Mesenchymal stem cell (in vitro differentiated cells and primary cell): Measurements from ENCODE around the gene BTBD17.

Experiments used
- DNase-seq: peaks from one replicate; pipeline ENCODE4 v3.0.0-alpha.2; 2013
- H2AFZ ChIP-seq: one replicate; pipeline ENCODE4 v1.6.1; 2013; ENCODE audit warnings: low read depth, mild to moderate bottlenecking, control low read depth, inconsistent platforms, low read length, moderate library complexity
- H2AK5ac ChIP-seq: 2 replicates; pipeline ENCODE4 v1.6.1; 2013; ENCODE audit warnings: low read length, moderate library complexity, mild to moderate bottlenecking, inconsistent platforms; ENCODE audit not compliant: severe bottlenecking
- H2BK120ac ChIP-seq: one replicate; pipeline ENCODE4 v1.6.1; 2013; ENCODE audit warnings: low read depth, mild to moderate bottlenecking, inconsistent platforms, low read length, moderate library complexity
- H2BK12ac ChIP-seq, 2 experiments: one replicate each; pipeline ENCODE4 v1.6.1; 2013; ENCODE audit warnings: inconsistent platforms in 2 of 2, low read length in 2 of 2, mild to moderate bottlenecking in 2 of 2, moderate library complexity in 2 of 2, control low read depth in 1 of 2
- H2BK15ac ChIP-seq: one replicate; pipeline ENCODE4 v1.6.1; 2013; ENCODE audit warnings: mild to moderate bottlenecking, low read depth, inconsistent platforms; ENCODE audit not compliant: poor library complexity, severe bottlenecking
- H2BK5ac ChIP-seq: 2 replicates; pipeline ENCODE4 v1.6.1; 2013; ENCODE audit warnings: low read depth, mild to moderate bottlenecking, low read length, control low read depth, inconsistent platforms; ENCODE audit not compliant: poor library complexity, severe bottlenecking
- H3K14ac ChIP-seq, 2 experiments: one replicate each; pipeline ENCODE4 v1.6.1; 2013; ENCODE audit warnings: inconsistent platforms in 2 of 2, low read length in 2 of 2, control low read depth in 1 of 2, mild to moderate bottlenecking in 1 of 2, moderate library complexity in 1 of 2
- H3K18ac ChIP-seq, 2 experiments: one replicate each; pipeline ENCODE4 v1.6.1; 2013; ENCODE audit warnings: inconsistent platforms in 2 of 2, low read length in 2 of 2, control low read depth in 1 of 2, low read depth in 1 of 2, mild to moderate bottlenecking in 1 of 2
- H3K23ac ChIP-seq, 2 experiments: one replicate each; pipeline ENCODE4 v1.6.1; 2013; ENCODE audit warnings: inconsistent platforms in 2 of 2, low read length in 2 of 2, mild to moderate bottlenecking in 2 of 2, moderate library complexity in 2 of 2, control low read depth in 1 of 2
- H3K27ac ChIP-seq: 2 replicates; pipeline ENCODE4 v1.5.1; 2013; ENCODE audit warnings: mild to moderate bottlenecking, moderate library complexity, low read length, control low read depth, inconsistent platforms; ENCODE audit not compliant: poor library complexity, severe bottlenecking
- H3K27me3 ChIP-seq, 2 experiments: 2 replicates each; pipeline versions ENCODE4 v1.6.1 to v1.7.0; 2013; ENCODE audit warnings: low read length in 2 of 2, mild to moderate bottlenecking in 2 of 2, moderate library complexity in 2 of 2, control low read depth in 1 of 2, inconsistent platforms in 1 of 2; ENCODE audit not compliant: control insufficient read depth in 1 of 2, insufficient read depth in 1 of 2
- H3K36me3 ChIP-seq, 2 experiments: 2 replicates each; pipeline versions ENCODE4 v1.6.1 to v1.7.0; 2013; ENCODE audit warnings: low read length in 2 of 2, control low read depth in 1 of 2, inconsistent platforms in 1 of 2, low read depth in 1 of 2, mild to moderate bottlenecking in 1 of 2; ENCODE audit not compliant: insufficient read depth in 2 of 2, control insufficient read depth in 1 of 2
- H3K4ac ChIP-seq, 2 experiments: one replicate each; pipeline ENCODE4 v1.6.1; 2013; ENCODE audit warnings: inconsistent platforms in 2 of 2, low read length in 2 of 2, mild to moderate bottlenecking in 2 of 2, moderate library complexity in 2 of 2, control low read depth in 1 of 2, low read depth in 1 of 2
- H3K4me1 ChIP-seq: 2 replicates; pipeline ENCODE4 v1.6.1; 2013; ENCODE audit warnings: low read depth, low read length, control low read depth; ENCODE audit not compliant: control insufficient read depth, insufficient read depth
- H3K4me2 ChIP-seq: 2 replicates; pipeline ENCODE4 v1.6.1; 2013; ENCODE audit warnings: low read length, mild to moderate bottlenecking, inconsistent platforms; ENCODE audit not compliant: poor library complexity, severe bottlenecking
- H3K4me3 ChIP-seq, 2 experiments: 2 replicates each; pipeline versions ENCODE4 v1.5.1 to v1.7.0; 2013; ENCODE audit warnings: low read length in 2 of 2, mild to moderate bottlenecking in 2 of 2, control low read depth in 1 of 2, low read depth in 1 of 2; ENCODE audit not compliant: insufficient read depth in 1 of 2
- H3K79me1 ChIP-seq: replicated peaks from 2 replicates; pipeline ENCODE4 v1.6.1; 2013; ENCODE audit warnings: mild to moderate bottlenecking, control low read depth, low read length, inconsistent platforms; ENCODE audit not compliant: poor library complexity, severe bottlenecking
- H3K9ac ChIP-seq: 2 replicates; pipeline ENCODE4 v1.7.0; 2013; ENCODE audit warnings: mild to moderate bottlenecking, low read length, moderate library complexity
- H3K9me3 ChIP-seq: 2 replicates; pipeline ENCODE4 v1.7.0; 2013; ENCODE audit warnings: mild to moderate bottlenecking, low read length; ENCODE audit not compliant: control insufficient read depth
- H4K8ac ChIP-seq: one replicate; pipeline ENCODE4 v1.6.1; 2013; ENCODE audit warnings: inconsistent platforms, mild to moderate bottlenecking, low read length, moderate library complexity
- H4K91ac ChIP-seq: one replicate; pipeline ENCODE4 v1.6.1; 2013; ENCODE audit warnings: mild to moderate bottlenecking, low read length, inconsistent platforms
- WGBS: methylation state at CpG from one replicate; pipeline ENCODE4 v1.1.7; 2013; ENCODE audit warnings: mixed read lengths; 5-methylcytosine and 5-hydroxymethylcytosine counted together

Gene BTBD17

DNA sequence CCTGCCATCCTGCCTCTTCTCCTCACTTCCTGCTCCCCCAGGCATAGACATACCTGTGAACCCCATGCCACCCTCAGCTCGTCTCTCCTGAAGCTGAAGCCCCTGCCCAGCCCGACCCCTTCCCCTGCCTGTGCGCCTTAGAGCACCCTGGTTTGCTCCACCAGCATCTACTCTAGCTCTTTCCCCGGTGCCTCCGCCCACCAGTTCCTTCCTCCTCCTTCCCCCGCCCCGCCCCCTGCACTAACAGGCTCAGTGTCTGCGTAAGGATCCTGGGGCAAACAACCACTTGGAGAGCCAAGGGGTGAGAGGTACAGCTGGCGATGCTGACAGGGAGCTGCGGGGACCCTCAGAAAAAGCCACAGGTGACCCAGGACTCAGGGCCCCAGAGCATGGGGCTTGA is 7.6 kb upstream of the BTBD17 start:
- H3K4me1 ChIP-seq, result peaks cover 4% of the 10 kb centered on the region
- no peak overlapping the region for H3K27ac ChIP-seq
- no peak overlapping the region for H2BK12ac ChIP-seq
- H3K14ac ChIP-seq, result no peak overlapping the region
- no peak overlapping the region for H3K23ac ChIP-seq
- no peak overlapping the region for H3K9ac ChIP-seq
- H3K4ac ChIP-seq, result no peak overlapping the region
- peaks cover 29 to 72% of the 10 kb centered on the region in 2 experiments for H3K27me3 ChIP-seq
- WGBS, result 45% methylated on average over 8 of the region's 10 CpGs
- H2BK120ac ChIP-seq, result no peak overlapping the region
- no peaks in the 10 kb centered on the region for H3K9me3 ChIP-seq
- no peak overlapping the region for H3K18ac ChIP-seq
- H3K4me2 ChIP-seq, result no peak overlapping the region
- no peak overlapping the region for H2BK5ac ChIP-seq
- H3K79me1 ChIP-seq, result no peaks in the 10 kb centered on the region
- no peak overlapping the region for H2AFZ ChIP-seq
- no peak overlapping the region for H4K8ac ChIP-seq
- DNase-seq, result no peak
- no peaks in the 10 kb centered on the region for H3K36me3 ChIP-seq
- H2BK15ac ChIP-seq, result no peak overlapping the region
- H4K91ac ChIP-seq, result no peak overlapping the region
- H3K4me3 ChIP-seq, result no peak overlapping the region
- H2AK5ac ChIP-seq, result no peak overlapping the region

DNA sequence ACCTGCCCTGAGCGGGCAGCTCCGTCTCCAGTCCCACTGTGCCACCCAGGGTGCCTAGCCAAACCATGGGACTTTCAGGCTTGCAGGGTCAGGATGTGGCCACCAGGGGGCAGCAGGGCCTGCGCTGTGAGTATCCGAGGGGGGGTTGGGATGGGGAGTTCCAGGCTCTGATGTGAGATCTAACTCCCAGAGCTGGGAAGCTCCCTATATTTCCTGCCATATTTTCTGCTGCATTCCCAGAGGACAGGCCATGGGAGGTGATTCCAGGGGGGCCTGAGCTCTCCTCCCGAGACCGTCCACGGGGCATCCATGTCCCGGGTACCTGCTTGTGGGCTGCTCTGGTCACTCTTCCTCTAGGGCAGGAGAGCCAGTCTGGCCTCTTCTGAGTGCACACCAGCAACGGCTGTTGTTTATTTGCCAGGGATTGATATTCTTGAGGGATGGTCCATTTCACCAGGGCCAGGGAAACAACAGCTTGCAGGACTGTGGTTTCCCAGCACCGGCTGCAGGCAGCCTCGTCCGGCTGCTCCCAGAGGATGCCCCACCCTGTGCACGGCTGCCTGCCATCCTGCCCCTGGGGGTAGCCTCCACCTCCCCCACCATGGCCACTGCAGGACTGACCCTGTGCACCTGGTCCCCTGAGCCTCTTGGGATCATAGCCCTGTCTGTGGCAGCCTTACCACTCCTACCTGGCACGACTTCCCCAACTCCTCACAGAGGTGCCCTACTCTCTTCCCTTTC is 6.8 kb upstream of the BTBD17 start:
- Histone ChIP-seq H3K4me1 (peaks cover 4% of the 10 kb centered on the region), H3K23ac (no peak overlapping the region), H4K8ac (no peak overlapping the region), H2BK12ac (no peak overlapping the region), H2BK5ac (no peak overlapping the region), H3K4ac (no peak overlapping the region), H3K36me3 (no peaks in the 10 kb centered on the region), H2BK15ac (no peak overlapping the region), H3K14ac (no peak overlapping the region), H3K18ac (no peak overlapping the region), H3K9me3 (no peaks in the 10 kb centered on the region), H3K9ac (no peak overlapping the region), H3K4me2 (no peak overlapping the region), H3K27me3 (peaks cover 22 to 70% of the 10 kb centered on the region in 2 experiments), H2AFZ (no peak overlapping the region), H2AK5ac (no peak overlapping the region), H3K27ac (no peak overlapping the region), H3K79me1 (no peaks in the 10 kb centered on the region), H2BK120ac (no peak overlapping the region), H4K91ac (no peak overlapping the region), H3K4me3 (no peak overlapping the region)
- DNase-seq, result peak; percentile 50
- WGBS, result 62% methylated on average over 14 of the region's 14 CpGs

DNA sequence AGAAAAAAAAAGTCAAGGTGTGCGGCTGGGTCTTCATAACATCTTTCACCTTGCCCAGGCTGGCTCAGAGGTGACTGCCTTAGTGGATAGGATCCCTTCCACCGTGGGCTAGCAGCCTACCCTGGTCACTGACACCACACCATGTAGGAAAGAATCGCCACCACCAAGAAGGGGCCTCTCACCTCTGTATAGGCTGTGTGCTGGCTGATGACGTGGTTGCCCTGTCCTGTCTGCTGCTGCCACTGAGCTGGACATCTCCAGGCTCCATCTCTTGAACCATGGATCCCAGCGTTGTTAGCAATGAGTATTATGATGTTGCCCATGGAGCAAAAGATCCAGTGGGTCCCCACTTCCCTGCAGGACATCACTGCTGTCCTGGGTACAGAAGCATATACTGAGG is 5.5 kb upstream of the BTBD17 start, which contains the start of gene GPR142:
Gene GPR142, plus strand, starts transcription at position 301 of the 400 bp plus-strand sequence. CDS start 2,035 bp downstream, outside the sequence.
- Histone ChIP-seq H4K8ac (no peak within 1 kb of the TSS), H3K9me3 (no peaks in the 10 kb centered on the region), H3K4me3 (no peak within 1 kb of the TSS), H3K4ac (no peak within 1 kb of the TSS), H3K4me2 (no peak within 1 kb of the TSS), H3K23ac (no peak within 1 kb of the TSS), H2BK12ac (no peak within 1 kb of the TSS), H3K36me3 (no peaks in the 10 kb centered on the region), H3K9ac (no peak within 1 kb of the TSS), H3K4me1 (peaks cover 4% of the 10 kb centered on the region), H3K27ac (no peak within 1 kb of the TSS), H3K18ac (no peak within 1 kb of the TSS), H2AFZ (no peak within 1 kb of the TSS), H3K14ac (no peak within 1 kb of the TSS), H3K27me3 (peaks cover 32 to 73% of the 10 kb centered on the region in 2 experiments), H2BK5ac (no peak within 1 kb of the TSS), H2BK120ac (no peak within 1 kb of the TSS), H3K79me1 (no peaks in the 10 kb centered on the region), H2AK5ac (no peak within 1 kb of the TSS), H4K91ac (no peak within 1 kb of the TSS), H2BK15ac (no peak within 1 kb of the TSS)
- no peak for DNase-seq
- 78% methylated on average over 5 of the region's 5 CpGs for WGBS

DNA sequence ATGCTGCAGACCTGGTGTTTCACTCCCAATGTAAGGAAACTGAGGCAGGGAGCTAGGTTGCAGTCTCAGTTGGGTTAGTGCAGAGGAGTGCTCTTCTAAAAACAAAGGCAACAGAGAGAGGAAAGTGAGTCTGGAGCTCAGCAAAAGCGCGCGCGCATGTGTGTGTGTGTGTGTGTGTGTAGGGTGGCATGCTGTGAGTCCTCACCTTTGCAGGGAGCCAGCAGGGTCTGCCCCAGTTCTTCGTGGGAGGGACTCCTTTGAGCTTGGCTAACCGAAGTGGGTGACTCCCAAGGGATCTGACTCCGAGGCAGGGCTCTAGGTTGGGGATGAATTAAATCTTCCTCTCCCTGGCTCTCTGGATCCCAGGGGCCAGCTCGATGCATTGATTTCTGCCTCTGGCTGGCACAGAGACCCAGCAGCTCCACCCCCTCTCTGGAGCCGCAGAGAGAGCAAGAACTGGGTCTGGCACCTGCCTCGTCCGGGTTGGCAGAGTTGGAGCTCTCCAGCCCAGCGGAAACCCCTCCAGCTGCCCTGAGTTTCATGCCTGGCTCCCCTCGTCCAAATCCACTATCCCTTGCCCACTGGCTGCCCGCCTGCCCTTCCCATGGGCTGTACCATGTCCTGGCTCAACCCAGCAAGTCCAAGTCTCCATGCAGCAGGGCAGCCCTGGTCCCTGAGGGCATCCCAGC is 1.3 kb upstream of the BTBD17 start:
- Histone ChIP-seq H2AK5ac (no peak overlapping the region), H3K23ac (no peak overlapping the region), H3K27ac (no peak overlapping the region), H3K4me2 (no peak overlapping the region), H2AFZ (no peak overlapping the region), H3K18ac (no peak overlapping the region), H3K79me1 (no peaks in the 10 kb centered on the region), H3K4me1 (no peaks in the 10 kb centered on the region), H2BK5ac (no peak overlapping the region), H3K4me3 (no peak overlapping the region), H3K9ac (no peak overlapping the region), H3K27me3 (peaks cover 39 to 81% of the 10 kb centered on the region in 2 experiments), H2BK15ac (no peak overlapping the region), H3K14ac (no peak overlapping the region), H3K9me3 (no peaks in the 10 kb centered on the region), H4K8ac (no peak overlapping the region), H2BK12ac (no peak overlapping the region), H4K91ac (no peak overlapping the region), H2BK120ac (no peak overlapping the region), H3K4ac (no peak overlapping the region), H3K36me3 (no peaks in the 10 kb centered on the region)
- DNase-seq, result no peak
- WGBS, result 82% methylated on average over 14 of the region's 14 CpGs
